DND-41 (cell line): ENCODE measurements around the gene CCDC30.

Source experiments
- CTCF ChIP-seq: IDR thresholded peaks from 2 replicates; pipeline ENCODE4 v1.5.1; 2012; ENCODE audit warnings: borderline replicate concordance, low read length, moderate library complexity, mild to moderate bottlenecking; ENCODE audit not compliant: poor library complexity, severe bottlenecking; ENCODE audit errors: extremely low read depth
- EZH2 ChIP-seq: IDR thresholded peaks from 3 replicates; pipeline ENCODE4 v1.6.1; 2012; ENCODE audit warnings: borderline replicate concordance, low read depth, mild to moderate bottlenecking, moderate library complexity, low read length, inconsistent platforms; ENCODE audit not compliant: severe bottlenecking

GRCh38 chr1:42660907-42661500, 197.9 kb downstream of the CCDC30 start:
- TF ChIP-seq CTCF = no peak
- no peak for TF ChIP-seq EZH2
